H1 (cell line): Measurements from ENCODE around the gene ACOT12. TPM values are rescaled to one million over a fixed set of nuclear protein-coding genes. Genes with fewer than 3 reads are reported as not detected.

ENCODE experiments used
- CREB1 ChIP-seq: IDR thresholded peaks from 2 replicates; pipeline ENCODE4 v1.6.1; 2012; ENCODE audit warnings: inconsistent platforms
- EP300 ChIP-seq, 2 experiments: IDR thresholded peaks; 1 replicate in 1 of 2; 2 replicates in 1 of 2; pipeline ENCODE4 v1.6.1; 2011 to 2012; ENCODE audit warnings: low read depth in 2 of 2, low read length in 2 of 2, mild to moderate bottlenecking in 2 of 2, borderline replicate concordance in 1 of 2, inconsistent platforms in 1 of 2, moderate library complexity in 1 of 2
- SIN3A ChIP-seq, 2 experiments: IDR thresholded peaks in 1 of 2; conservative IDR thresholded peaks in 1 of 2; 2 replicates each; pipeline ENCODE4 v1.6.1; 2011 to 2012; ENCODE audit warnings: low read length in 2 of 2, improper control_type of control experiment in 1 of 2, low read depth in 1 of 2, mild to moderate bottlenecking in 1 of 2
- SIRT6 ChIP-seq: IDR thresholded peaks from one replicate; pipeline ENCODE4 v1.7.1; 2012; ENCODE audit warnings: low read length, inconsistent platforms
- SIX5 ChIP-seq: IDR thresholded peaks from 2 replicates; pipeline ENCODE4 v1.6.1; 2011; ENCODE audit warnings: mild to moderate bottlenecking, low read depth, low read length
- SP4 ChIP-seq: IDR thresholded peaks from 2 replicates; pipeline ENCODE4 v1.6.1; 2012; ENCODE audit warnings: low read length, inconsistent platforms
- TBP ChIP-seq: IDR thresholded peaks from 2 replicates; pipeline ENCODE4 v1.6.1; 2011; ENCODE audit warnings: low read depth, low read length, improper control_type of control experiment
- polyA plus RNA-seq, 7 experiments: library from polyadenylated mRNA; depleted of rRNA in 3 of 7; stranded (reverse) in 5 of 7; unstranded in 2 of 7; fragments of >200 nt in 5 of 7; fragments of 200-250 nt in 2 of 7; gene quantifications; 1 replicate in 5 of 7; 2 replicates in 1 of 7; 4 replicates in 1 of 7; pipeline versions ENCODE4 v1.2.1 to v1.2.3, GENCODE V29; 2011 to 2013; ENCODE audit warnings: missing spikeins in 2 of 7, mixed read lengths in 2 of 7
- total RNA-seq: library from RNA; stranded (reverse); fragmentation: NEBNext Ultra II Directional; extraction: Animal tissue kit (Norgen Biotek cat#: 25700); gene quantifications from 2 replicates; pipeline ENCODE4 v1.2.1, GENCODE V29; 2021
- TF ChIP-seq, protein P1 (sequence below): IDR thresholded peaks from 2 replicates; pipeline ENCODE4 v1.6.1; 2012; ENCODE audit warnings: inconsistent platforms
- TF ChIP-seq, protein P2 (sequence below): IDR thresholded peaks from 2 replicates; pipeline ENCODE4 v1.6.1; 2012; ENCODE audit warnings: inconsistent platforms

ACOT12 gene
- total and polyA plus RNA-seq, 2 of the 8 experiments (the other 6 are each of a cell fraction or from before 2014, with no cell fraction given): 0.29 TPM; not detected in 1

DNA sequence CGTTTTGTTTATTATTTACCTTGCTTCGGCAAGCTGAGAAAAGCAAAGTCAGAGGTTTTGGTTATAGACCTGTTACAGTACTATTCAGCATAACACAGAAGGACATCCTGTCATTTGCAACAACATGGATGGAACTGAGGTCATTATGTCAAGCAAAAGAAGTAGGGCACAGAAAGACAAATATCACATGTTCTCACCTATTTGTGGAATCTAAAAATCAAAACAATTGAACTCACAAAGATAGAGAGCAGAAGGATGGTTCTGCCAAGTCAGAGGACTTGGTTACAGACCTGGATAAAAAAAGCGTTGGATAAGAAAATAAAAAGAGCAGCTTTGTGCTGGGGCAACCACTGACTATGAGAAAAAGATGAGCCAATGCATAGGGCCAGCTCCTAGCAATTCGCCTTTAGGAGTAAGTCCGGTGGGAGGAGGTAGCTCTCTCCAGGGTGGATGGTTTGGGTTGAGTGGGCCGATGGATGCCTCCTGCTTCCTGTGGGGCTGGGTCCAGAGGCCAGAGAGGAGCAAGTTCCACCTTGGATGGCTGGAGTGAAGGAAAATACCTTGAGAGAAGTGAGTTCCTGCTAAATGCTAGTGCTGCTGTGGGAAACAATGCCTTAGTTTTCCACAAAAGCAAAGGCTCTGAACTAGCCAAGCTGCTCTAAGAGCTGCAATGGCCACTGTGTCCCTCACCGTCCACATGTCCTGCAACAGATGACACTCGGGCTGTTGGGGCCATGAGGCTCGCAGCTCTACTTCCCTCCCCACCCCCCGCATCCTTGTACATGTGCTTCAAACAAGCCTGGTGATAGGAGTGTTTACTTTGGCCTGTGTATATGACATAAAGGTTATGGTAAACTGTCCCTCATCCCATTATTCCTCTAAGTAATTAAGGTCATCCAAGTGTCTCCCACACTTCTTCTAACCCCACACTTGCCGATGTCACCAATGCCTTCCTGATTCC, 38.4 kb downstream of the ACOT12 start (continued):
- TF ChIP-seq SP4: no peak
- no peak for TF ChIP-seq CREB1
- TF ChIP-seq SIRT6: no peak
- no peak for TF ChIP-seq SIX5
- no peak for TF ChIP-seq TBP
- TF ChIP-seq, protein P1, sequence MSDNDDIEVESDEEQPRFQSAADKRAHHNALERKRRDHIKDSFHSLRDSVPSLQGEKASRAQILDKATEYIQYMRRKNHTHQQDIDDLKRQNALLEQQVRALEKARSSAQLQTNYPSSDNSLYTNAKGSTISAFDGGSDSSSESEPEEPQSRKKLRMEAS: no peak
- TF ChIP-seq, protein P2, sequence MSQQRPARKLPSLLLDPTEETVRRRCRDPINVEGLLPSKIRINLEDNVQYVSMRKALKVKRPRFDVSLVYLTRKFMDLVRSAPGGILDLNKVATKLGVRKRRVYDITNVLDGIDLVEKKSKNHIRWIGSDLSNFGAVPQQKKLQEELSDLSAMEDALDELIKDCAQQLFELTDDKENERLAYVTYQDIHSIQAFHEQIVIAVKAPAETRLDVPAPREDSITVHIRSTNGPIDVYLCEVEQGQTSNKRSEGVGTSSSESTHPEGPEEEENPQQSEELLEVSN: no peak
- TF ChIP-seq SIN3A (conservative IDR thresholded peaks at IDR 0.05 in 1 of 2, IDR thresholded peaks at IDR 0.05 in 1 of 2; ENCODE audit: low read depth in 1 of 2, low read length in 2 of 2): no peak
- TF ChIP-seq EP300 (IDR thresholded peaks at IDR 0.05; ENCODE audit: borderline replicate concordance in 1 of 2, low read depth in 2 of 2, low read length in 2 of 2): no peak
